Activated naive CD8-positive, alpha-beta T cell treated with anti-CD3 and anti-CD28 coated beads, Interleukin-2, amount 50 U/mL, for 16 hours (primary cell): ENCODE measurements around the gene NECAB2.

Source experiments
- DNase-seq: peaks from one replicate; pipeline ENCODE4 v3.0.0-alpha.2; 2020; ENCODE audit warnings: low read depth, low spot score

The NECAB2 gene

GRCh38 chr16:83967091-83967490 is 953 bp upstream of the NECAB2 start:
- no peak for DNase-seq

DNA sequence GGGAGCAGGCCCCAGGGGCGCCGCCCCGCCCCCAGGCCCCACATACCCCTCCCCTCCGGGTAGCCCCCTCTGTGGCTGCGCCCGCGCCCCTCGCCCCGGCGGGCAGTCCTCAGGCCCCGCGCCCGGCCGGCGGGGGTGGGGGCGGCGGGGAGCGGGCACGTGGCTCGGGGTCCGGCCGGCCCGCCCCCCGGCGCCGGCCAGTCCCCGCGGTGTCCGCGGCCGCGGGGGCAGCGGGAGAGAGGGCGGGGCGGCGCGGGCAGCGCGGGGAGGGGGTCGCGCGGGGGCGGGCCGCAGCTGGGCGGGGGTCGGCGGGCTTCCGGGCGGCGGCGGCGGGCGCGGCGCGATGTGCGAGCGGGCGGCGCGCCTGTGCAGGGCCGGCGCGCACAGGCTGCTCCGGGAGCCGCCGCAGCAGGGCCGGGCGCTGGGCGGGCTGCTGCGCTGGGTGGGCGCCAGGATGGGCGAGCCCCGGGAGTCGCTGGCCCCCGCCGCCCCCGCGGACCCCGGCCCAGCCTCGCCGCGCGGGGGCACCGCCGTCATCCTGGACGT is 335 bp downstream of the NECAB2 start:
- DNase-seq: no peak

- no peak for DNase-seq
Measured at GRCh38 chr16:83968891-83969649, 1.0 kb downstream of the NECAB2 start.

DNA sequence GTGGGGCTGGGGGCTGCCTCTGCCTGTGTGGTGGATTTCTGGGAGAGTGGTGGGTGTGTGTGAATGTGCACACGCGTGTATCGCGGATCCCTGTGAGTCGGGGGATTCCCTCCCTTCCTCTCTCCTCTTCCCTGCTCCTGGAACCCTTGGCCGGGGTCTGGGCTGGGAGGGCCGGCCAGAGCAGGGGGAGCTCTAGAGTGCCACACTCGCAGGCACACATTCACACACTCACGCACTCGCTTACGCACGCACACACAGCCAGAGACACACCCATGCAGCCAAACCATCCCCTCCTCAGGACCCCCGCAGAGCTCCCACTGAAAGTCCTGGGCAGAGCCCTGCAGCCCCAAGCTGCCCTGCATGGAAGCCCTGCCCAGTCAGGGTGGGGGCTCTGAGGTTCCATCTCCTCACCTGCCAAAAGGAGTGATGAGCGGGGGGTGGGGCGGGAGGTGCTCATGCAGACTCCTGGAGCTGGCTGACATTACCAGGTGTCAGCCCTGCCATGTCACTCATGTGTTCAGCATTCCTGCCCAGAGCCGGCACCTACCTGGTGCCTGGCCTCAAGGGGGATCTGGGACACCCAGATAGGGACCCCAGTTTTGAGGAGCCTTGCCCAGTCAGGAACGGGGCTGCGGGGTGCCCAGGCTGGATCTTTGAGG is 1.9 kb downstream of the NECAB2 start:
- no peak for DNase-seq

GRCh38 chr16:83970430-83970815 is 2.4 kb downstream of the NECAB2 start:
- DNase-seq: no peak

- DNase-seq: no peak
Measured at GRCh38 chr16:83971165-83972130, 3.4 kb downstream of the NECAB2 start.

- DNase-seq: no peak
Measured at GRCh38 chr16:83972256-83973008, 4.4 kb downstream of the NECAB2 start.

DNA sequence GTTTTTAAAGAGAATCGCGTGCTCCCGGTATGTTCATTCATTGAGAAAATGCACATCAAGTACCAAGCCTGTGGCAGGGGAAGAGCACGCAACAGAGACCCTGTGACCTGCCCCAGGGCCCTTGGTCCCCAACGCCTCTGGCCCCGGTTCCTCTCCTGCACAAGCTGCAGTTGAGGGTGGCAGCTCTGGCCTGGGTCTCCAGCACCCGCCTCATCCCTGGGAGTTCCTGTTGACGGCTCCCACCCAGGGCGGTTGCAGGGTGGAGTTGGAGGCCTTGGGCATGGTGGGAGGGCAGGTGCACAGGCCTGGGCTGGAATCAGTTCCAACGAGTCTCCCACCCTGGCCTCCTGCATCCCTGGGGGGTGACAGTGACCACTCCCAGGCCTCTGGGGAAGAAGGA is 5.0 kb downstream of the NECAB2 start:
- no peak for DNase-seq

- DNase-seq: no peak
Measured at GRCh38 chr16:83973581-83974385, 5.7 kb downstream of the NECAB2 start.

DNA sequence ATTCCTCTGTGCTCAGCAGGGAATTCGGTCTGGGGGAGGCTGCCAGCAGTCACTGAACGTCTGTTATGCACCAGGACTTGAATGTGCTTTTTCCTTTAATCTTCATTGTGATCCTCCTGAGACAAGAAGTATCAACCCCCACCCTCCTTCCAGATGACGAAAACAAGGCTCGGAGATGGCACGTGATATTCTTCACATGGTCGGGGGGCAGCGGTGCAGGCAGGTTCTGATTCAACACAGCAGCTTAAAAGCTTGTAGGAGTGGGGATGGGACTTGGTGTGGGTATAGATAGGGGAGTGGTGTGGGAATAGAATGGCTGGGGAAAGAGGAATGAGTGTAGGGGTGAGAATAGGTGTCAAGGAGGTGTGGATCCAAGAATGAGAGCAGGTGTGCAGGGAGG is 6.4 kb downstream of the NECAB2 start:
- DNase-seq: no peak

GRCh38 chr16:83975590-83976260 is 7.7 kb downstream of the NECAB2 start:
- no peak for DNase-seq

DNA sequence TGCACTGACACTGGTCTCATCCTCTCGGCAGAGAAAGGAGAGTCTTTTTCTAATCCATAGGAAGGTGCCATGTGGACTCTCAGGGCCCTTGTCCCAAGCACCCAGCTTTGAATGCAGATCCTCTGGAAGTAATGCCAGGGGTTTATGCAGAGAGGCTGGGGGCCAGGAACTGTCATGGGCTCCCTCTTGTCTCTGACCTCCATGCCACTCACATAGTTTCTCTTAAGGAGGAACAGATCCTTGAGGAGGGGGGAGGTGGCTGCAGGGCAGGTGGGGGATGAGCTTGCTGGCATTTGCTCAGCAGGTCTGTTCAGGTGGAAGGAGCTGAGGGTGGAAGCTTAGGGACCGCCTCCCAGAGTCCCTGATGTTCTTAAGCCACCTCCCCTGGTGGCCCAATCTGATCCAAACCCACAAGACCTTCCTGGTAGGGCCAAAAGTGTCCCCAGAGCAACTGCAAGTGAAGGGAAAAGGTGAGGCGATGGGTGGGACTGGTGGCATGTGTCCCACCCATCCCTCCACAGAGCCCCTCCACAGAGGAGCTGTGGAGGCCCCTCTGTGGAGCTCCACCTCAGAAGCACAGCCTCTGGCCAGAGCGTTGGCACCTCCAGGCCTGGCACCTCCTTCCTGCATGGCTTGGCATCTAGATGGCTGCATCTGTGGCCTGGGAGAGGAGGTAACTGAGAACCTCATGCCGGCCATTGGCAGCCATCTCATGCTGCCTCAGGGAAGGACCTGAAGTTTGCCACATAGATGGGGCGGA is 9.2 kb downstream of the NECAB2 start:
- no peak for DNase-seq

- no peak for DNase-seq
Measured at GRCh38 chr16:83978401-83978904, 10.4 kb downstream of the NECAB2 start.

DNA sequence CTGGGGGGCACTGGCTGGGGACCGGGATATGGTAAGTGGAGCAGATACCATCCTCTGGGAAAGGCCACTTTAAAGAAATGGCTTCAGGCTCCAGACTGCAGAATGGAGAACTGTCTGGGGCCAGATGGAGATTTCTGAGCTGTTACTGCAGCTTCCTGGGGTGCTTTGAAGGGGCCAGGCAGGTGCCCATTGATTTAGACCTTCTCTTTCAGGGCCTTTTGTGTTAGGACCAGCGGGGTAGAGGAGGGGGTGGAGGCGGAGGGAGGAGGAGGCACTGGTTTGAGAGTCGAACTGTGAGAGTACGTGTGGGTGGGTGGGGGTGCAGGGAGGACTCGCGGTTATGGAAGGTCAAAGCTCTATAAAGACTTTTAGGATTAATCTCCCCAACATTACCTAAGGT is 11.4 kb downstream of the NECAB2 start:
- no peak for DNase-seq

- no peak for DNase-seq
Measured at GRCh38 chr16:83980794-83981193, 12.8 kb downstream of the NECAB2 start.

DNA sequence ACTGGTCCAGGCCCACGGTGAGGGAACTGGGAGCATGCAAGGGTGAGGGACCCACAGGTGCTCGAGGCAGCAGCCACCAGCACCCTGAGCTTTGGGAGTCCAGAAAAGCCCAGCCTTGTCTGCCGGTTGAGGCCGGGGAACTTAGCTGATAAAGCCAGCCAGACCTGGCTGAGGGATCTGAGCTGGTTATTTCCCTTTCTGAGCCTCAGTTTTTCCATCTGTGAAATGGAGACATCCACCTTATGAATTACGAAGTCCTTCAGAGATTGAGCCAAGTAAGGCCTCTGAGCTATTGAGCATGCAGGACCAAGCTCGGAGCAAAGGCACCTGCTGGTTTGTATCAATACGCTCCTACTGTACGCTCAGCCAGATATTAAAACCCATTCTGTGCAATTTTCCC is 13.8 kb downstream of the NECAB2 start:
- DNase-seq: no peak

DNA sequence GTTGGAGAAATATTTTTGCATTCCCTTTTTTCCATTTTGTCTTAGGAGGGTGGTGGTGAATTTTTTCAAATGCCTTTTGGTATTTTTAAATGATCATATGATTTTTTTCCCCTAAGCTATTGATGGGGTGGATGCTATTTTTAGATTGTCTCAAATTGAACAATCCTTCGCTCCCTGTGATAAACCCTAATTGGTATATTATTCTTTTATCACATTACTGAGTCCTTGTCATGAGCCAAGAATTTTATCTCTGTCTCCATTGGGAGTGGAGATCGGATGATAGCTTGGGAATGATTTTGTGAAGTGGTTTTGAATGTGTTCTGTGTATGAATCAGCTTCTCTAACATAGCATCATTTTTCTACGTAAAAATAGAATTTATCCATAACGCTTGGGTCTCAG is 15.4 kb downstream of the NECAB2 start:
- DNase-seq: no peak

- DNase-seq: no peak
Measured at GRCh38 chr16:83989300-83989699, 21.3 kb downstream of the NECAB2 start.

GRCh38 chr16:83990492-83990891 is 22.4 kb downstream of the NECAB2 start:
- no peak for DNase-seq
